Head of caudate nucleus (tissue), 42 donors: ENCODE measurements around the gene ANKRD37.
"Not testable (repeated sequence)": the region's sequence is repeated elsewhere in the genome, so short reads cannot be mapped to it uniquely, and the experiment has no call there.

Experiments used
- DNase-seq, 42 donors: peaks; one replicate each; pipeline versions ENCODE4 v3.0.0 to v3.0.0-alpha.2; 2020 to 2021; ENCODE audit warnings: mixed read lengths in 7 of 42
- intact Hi-C: fragments of 100-400 bp; cut with DNase I; formaldehyde crosslinking; loops from one replicate; pipeline ENCODE4 v1.15.0; 2022

Gene ANKRD37, protein sequence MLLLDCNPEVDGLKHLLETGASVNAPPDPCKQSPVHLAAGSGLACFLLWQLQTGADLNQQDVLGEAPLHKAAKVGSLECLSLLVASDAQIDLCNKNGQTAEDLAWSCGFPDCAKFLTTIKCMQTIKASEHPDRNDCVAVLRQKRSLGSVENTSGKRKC

DNA sequence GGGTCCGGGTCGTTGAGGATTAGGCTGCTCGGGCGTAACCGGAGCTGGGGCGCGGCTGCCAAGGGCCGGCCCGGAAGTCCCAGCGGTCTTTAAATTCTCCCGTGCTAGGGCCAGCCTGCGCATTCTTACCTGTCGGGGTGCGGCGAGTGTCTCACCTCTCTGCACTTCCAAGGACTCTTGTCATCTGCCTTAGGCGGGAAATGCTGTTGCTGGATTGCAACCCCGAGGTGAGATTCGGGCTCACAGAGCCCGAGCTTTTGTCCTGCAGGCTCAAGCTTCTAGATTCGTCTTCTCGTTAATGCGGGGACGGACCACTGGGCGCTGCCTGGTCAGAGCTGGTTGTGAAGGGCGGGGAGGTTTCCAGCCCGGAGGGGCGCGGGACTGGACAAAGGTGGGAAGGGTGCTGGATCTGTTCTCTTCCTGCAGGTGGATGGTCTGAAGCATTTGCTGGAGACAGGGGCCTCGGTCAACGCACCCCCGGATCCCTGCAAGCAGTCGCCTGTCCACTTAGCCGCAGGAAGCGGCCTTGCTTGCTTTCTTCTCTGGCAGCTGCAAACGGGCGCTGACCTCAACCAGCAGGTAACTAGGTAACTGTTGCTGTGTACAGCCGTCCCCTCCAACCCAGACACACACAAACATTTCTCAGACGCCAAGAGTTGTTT, at the start of gene ANKRD37:
Gene ANKRD37 (plus strand): TSS at position 118 of the 662 bp plus-strand sequence. CDS start 83 bp downstream, at position 201.
- intact Hi-C loops = loop anchor here (5.0 kb wide), 1 partner anchor 195 kb away; the partner anchor contains the start of gene CFAP97
- peak in 23 of 42 donors; percentile 14 to 63 (median 42) for DNase-seq

DNA sequence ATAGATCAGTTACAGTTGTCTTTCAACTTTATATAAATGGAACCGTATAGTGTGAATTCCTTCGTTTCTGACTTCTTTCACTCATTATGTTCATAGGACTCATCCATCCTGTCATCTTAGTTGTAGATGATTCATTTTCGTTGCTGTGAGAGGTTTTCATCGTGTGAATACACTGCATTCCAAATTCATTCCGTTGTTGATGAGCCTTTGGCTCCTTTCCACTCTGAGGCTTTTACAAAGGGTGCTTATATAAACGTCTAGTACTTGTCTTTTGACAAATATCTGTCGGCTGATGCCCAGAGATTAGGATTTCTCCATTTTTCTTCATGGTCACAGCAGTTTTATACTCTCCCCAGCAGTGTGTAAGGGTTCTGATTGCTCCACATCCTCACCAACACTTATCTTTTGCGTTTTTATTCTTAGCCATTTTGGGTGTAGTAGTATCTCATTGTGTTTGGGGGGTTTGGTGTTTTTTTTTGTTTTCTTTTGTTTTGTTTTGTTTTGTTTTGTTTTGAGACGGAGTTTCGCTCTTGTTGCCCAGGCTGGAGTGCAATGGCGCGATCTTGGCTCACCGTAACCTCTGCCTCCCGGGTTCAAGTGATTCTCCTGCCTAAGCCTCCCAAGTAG, 49.6 kb upstream of the ANKRD37 start:
- DNase-seq = peak in 2 of 42 donors; percentile 19 to 39
- intact Hi-C loops = no loop called here

GRCh38 chr4:185351691-185352090, 45.0 kb upstream of the ANKRD37 start:
- no peak for DNase-seq
- intact Hi-C loops = no loop called here

DNA sequence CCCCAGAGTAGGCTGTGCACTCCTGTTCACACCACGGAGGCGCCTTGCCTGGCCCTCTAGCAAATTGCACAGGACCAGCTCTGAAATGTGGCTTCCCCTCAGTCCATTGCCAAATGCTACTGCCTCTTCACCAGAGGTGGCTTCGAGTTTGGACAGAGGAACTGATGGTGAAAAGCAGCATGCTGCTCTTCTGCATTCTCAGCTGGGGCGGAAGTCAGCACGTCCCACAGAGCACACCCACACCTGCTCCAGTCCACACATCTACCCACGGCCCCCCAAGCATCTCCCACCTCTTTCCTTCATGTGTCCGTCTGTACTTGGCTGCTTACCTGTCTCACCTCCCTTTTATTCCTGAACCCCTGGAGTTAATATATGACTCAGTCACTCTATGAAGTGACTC, 44.4 kb upstream of the ANKRD37 start:
- no peak for DNase-seq
- intact Hi-C loops = no loop called here

DNA sequence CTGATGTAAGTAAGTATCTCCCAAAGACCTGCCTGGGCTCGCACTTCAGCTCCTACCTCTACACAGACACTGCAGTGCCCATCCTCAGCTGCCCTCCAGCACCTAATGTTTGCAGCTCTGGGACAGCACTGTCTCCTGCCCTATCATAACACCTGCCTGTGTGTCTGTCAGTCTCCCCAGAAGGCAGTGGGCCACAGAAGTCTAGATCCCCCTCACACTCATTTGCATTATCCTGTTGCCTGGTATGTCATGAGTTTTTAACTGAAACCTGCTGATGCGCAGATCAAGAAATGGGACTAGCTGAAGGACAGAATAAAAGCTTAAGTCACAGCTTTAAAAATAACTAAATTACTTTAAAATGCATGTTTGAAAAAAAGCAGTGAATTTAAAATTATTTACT, 43.9 kb upstream of the ANKRD37 start:
- no peak for DNase-seq
- intact Hi-C loops = no loop called here

DNA sequence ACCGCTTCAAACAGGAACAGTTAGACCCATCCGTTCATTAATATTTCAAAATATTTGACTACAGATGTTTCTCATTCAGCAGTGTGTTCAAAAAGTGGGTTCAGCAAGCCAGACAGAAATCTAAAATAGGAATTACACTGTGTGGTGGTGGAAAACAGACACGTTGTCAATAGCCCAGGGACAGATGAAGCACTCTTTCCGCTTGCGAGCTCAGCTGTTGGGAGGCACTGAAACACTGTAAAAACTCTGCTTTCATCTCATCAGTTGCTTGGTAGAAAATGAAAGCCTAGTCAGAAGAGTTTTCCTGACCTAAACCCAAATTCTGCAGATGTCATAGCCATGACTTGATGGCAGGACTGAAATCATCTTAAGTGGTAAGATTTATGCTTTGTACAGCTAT, 39.4 kb upstream of the ANKRD37 start:
- no peak for DNase-seq
- intact Hi-C loops = no loop called here

DNA sequence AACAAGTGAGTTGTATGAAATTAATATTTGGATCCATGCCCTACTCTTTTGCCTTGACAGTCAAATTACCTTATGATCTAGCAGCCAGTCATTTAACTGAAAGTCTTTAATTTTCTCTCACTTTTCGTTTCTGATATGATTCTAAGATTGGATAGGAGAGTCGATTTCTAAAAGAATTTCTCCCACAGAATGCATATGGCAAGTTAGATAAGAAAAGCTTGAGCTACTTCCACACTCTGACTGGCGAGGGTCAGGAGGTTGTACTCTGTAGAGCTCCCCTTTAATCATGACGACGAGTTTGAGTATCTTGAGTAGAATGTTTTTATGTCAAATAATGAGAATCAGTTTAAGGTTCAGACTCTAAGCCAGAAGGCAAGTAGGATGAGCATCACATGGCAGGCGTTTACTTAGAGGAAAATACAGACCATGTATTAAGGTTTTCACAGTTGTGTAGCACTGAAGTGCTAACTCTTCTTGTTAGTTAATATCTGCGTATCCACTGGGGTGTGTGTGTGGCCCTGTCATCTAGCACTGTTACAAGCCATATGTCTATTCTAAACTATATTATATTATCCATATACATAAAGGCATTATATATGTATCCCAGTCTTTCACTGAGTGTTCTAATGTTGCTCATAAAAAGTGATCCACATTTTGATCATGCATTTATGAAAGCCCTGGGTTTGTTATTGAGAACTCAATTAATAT, 38.8 kb upstream of the ANKRD37 start:
- DNase-seq = no peak
- intact Hi-C loops = no loop called here

DNA sequence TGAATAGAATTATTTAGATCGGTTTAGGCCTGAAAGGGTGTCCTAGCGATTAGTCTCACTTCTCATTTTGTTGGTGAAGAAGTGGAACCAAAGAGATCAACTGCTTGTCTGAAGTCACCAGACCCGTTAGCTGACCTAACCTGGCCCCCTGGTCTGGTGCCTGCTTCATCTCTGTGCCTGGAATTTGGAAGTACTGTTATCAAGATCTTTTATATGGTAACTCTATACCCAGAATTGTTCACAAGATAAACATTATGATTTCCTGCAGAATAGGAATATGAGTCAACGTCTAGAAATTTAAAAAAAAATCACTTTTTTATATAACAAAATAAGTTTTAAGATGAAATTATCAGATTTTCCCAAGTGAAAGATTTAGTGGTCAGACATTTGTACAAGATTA, 38.1 kb upstream of the ANKRD37 start:
- DNase-seq = no peak
- intact Hi-C loops = no loop called here

GRCh38 chr4:185358959-185359358, 37.7 kb upstream of the ANKRD37 start:
- intact Hi-C loops = no loop called here
- DNase-seq = no peak

GRCh38 chr4:185359767-185360446, 36.7 kb upstream of the ANKRD37 start:
- intact Hi-C loops = no loop called here
- DNase-seq = peak in 24 of 42 donors; percentile 6 to 73 (median 42)

DNA sequence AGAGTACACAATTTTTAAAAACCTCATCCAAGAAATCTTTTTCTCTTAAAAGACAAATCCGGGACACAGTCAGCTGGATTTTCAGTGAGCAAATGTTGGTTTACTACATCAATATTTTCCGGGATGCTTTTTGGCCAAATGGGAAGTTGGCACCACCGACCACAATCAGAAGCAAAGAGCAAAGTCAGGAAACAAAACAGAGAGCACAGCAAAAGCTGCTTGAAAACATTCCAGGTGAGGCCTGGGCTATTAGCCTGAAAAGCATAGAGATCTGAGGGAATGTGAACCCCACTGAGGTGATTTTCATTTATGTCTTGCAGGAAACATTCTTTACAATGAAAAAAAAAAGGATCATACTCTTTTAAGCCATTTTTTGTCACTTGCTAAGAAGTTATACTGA, 34.8 kb upstream of the ANKRD37 start:
- DNase-seq = no peak
- intact Hi-C loops = no loop called here

GRCh38 chr4:185362570-185362969, 34.1 kb upstream of the ANKRD37 start:
- intact Hi-C loops, DNase-seq: not testable (repeated sequence)

DNA sequence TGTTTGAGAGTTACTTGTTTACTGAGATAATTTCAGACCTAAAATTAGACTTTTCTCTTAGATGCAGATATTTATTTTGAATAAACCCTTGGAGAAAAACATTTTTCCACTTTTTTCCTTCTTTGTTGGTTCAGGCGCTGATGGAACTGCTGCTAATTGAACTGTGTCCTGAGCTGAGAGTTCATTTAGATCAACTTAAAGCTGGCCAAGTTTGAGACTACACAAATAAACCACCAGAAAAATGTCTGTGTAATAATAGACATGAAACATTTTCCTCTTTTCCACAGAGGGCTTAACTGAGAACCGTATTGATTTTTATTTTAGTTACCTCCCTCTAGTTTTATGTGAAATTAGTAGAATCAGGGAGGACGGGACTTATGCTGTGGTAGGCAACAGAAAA, 33.4 kb upstream of the ANKRD37 start:
- intact Hi-C loops = no loop called here
- no peak for DNase-seq

GRCh38 chr4:185364886-185365285, 31.8 kb upstream of the ANKRD37 start:
- intact Hi-C loops = no loop called here
- no peak for DNase-seq

DNA sequence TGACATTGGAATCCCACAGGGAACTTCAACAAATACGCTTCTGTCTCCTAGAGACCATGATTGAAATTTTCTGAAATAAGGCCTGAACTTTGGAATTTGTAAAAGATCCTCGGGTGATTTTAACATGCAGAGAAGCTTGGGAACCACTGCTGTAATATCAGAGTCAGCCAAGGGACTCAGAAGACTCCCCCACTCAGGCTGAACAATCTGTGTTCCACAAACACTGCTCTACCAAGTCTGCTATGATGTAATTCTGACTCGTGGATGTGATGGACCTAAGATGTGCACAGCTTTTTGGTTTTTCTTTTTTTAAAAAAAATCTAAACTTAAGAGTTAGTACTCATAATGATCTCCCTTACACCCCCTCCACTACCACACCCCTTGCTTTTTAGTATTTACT, 26.9 kb upstream of the ANKRD37 start:
- DNase-seq = no peak
- intact Hi-C loops = no loop called here

- DNase-seq = no peak
- intact Hi-C loops = no loop called here
Measured at GRCh38 chr4:185370268-185370949, 26.2 kb upstream of the ANKRD37 start.

DNA sequence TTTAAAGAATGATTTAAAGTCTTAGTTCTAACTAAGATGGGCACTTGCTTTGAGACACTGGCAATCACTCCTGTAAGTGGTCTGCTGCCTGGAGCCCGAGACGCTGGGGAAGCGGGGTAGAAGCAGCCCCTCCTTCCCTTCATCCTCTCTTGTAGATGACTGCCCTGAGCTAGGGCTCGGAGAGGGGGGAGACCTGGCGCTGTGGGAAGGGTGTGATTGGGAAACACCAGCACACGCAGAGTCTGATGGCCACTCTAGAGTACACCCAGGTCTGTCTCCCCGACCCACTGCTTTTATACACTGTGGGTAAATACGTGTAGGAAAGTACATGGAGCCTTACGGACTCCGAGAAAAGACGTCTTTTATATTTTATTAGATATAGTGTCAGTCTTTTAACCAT, 24.9 kb upstream of the ANKRD37 start:
- DNase-seq = no peak
- intact Hi-C loops = no loop called here

DNA sequence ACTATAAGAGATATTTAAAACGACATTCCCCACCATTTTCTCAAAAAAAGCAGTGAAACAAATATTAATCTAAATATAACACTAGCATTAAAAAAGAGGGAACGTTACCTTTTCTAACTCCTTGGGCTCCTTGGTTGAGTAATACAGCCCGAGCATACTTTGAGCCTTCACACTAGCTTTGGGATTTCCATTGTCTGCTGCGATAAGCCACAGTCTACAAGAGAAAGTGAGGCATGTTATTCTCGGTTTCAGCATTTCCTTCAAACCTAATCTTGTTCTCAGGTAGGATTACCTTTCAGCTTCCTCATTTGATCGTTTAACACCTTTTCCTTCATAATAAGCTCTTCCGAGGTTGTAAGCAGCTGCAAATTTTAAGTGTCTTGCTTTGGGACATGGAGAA, 22.6 kb upstream of the ANKRD37 start:
- intact Hi-C loops = no loop called here
- DNase-seq = no peak

- DNase-seq = no peak
- intact Hi-C loops = no loop called here
Measured at GRCh38 chr4:185374573-185374972, 22.1 kb upstream of the ANKRD37 start.
